ENCODE data around the gene CFAP100.

Gene CFAP100

DNA sequence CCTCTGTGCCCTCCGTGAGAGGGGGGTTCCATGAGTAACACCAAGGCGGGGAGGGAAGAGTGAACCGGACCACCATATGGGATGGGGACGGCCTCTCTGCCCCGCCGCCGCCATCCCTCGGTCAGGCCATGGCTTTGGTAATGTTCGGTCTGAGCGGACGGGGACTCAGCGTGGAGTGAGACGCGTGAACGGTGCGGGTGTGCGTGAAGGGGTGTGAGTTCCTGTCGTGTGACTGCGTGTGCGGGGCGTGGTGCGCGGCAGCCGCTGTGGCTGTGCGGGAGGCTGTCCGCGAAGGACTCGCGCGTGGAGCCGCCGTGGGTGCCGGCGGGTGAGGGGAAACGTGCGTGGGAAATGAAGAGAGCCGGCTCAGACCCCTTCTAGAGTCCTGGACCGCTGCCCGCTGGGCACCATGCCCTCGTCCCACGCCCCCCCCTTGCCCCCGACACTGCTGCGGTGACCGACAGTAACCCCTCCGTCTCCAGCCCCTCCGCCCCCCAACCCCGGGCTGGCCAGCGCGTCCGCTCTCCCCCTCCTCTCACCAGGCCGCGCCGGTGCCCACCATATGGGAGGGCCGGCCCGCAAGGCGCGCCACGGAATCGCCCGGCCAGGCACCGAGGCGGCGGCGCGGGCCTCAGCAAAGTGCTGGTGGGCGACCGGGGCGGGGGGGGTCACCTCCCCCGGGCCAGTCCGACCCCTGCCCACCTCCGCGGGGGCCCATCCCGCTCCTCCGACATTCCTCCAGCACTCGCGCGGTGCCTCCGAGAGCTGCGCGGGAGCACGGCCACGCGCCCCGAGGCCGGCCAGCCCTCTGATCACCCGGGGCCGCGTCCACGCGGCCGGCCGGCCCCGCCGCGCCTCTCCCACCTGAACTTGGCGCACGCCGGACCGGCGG lies 38.1 kb upstream of the CFAP100 start:
- no peak for DNase-seq (ENCODE audit: low read depth)

DNA sequence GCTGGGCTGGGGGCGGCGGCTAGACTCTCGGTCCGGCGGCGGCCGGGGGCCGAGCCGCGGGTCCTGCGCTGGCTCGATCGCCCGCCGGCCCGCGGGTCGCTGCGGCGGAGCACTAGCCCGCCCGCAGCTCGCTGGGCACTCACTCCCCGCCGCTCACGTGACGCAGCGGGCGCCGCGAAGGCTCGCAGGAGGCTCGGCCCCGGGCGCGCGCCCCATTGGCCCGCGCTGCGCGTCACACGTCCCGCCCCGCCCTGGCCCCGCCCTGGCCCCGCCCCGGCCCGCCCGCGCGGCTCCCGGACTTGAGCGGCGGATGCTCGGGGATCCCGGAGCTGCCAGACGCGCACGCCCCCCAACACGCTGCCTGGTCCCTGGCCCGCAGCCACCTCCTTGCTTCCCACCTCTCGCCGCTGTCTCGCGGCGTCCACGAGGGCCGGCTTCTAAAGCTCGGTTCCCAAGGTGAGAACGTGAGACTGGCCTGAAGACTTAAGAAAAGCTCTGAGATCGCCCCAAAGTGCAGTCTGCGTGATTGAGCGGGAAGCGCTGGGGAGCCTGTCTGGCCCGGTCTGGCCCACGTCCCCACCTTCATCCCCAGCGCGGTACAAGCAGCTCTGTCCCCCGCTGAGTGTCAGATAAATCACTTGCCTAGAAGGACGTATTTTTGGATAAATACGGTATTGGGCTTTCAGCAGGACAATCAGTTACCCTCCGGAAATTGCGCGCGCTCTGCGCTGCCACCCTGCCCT lies 37.2 kb upstream of the CFAP100 start, which contains the start of gene KLF15:
Gene KLF15, minus strand, starts transcription at position 114 of the 743 bp plus-strand sequence. CDS start 4,486 bp downstream, outside the sequence.
- DNase-seq (ENCODE audit: low read depth): peak; percentile 64

DNA sequence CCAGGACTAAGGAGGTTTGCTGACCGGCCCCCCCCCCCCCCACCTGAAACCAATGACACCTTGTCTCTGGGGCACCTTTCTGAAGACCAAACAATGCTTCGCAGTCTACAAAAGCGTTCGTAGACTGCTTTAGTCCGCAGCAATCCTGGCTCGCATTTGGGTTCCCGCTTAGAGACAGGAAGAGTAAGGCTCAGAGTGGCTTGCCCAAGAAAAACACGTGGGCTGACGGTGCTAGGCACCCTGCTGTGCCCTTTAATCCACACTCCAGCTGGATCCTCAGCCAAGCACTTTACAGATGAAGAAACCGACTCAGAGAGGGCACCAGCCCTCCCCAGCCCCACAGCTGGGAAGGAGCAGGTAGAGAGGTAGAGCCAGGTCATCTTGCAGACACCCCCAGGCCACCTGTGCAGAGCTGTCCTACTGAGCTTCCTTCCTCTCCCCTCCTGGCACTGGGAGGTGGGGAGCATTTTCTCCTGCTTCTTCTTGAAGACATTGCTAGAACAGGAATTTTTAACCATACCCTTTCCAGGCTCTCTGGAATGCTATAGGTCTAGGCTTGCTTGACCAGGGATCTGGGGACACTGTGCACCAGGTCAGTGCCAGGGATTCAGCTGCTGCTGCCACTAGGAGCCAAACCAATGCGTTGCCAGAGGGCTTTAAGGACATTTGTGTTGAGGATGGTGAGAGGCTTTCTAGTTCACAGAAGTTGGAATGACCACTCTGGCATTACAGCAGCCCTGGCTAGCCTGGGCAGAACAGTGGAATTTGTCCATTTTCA lies 36.5 kb upstream of the CFAP100 start:
- DNase-seq (ENCODE audit: low read depth): no peak

DNA sequence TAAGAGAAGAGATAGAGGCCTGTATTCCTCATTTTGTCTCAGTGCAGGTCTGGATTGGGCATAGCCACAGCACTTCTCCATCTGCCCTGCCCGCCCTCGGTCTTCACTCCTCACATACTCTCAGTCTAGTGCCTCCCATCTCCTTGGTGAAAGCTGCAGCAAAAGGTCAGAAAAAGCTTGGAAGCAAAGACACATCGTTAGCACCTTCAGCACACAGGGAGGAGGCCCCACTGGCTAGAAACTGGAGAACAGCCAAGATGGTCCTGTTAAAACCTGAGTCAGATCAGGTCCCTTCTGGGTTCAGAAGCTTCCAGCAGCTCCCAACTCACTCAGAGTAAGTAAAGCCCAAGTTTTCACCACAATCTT lies 35.9 kb upstream of the CFAP100 start:
- no peak for DNase-seq (ENCODE audit: low read depth)

DNA sequence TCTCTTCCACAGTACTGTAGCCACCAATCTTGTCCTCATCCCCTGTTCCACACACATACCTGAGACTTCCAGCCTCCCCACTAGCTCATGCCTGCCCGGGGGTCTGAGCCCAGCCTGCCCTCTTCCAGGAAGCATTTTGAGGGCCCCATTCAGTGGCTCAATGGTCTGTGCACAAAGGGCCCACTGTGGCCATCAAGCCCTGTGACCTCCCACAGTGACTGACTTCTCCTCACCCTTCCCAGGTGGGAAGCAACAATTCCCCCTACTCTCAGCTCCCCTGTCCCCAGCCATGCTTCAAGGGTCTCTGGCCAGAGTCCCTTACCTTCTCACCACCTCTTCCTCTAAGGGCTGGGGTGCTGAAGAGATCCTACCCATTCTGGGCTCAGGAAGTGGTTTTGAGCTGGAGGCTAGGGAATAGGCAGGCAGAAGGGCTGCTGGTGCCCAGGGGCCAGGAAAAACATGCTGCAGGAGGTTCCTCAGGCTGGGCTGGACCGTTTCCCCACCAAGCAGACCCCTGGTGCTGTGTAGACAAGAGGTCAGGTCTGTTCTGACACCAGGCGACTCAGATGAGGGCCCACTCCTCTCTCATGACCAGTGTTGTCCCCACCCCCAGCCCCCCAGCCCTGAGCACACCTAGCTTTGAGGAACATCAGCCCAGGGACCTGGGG lies 34.5 kb upstream of the CFAP100 start:
- DNase-seq (ENCODE audit: low read depth): no peak

DNA sequence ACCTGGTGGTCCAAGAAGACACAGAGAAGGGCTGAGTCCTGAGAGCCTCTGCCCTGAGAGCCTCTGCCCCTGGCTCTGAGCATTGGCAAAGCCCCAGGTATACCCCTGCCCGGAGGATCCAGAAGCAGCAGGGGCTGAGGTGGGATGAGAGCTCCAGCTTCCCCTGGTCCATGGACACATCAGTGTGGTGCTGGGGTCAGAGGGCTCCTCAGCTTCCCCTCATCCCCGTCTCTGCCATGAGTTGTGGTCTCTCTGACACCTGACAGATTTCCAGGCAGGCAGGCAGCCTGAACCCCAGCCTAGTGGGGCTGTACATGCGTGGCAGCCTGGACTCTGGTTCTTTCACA lies 34.0 kb upstream of the CFAP100 start:
- no peak for DNase-seq (ENCODE audit: low read depth)

DNA sequence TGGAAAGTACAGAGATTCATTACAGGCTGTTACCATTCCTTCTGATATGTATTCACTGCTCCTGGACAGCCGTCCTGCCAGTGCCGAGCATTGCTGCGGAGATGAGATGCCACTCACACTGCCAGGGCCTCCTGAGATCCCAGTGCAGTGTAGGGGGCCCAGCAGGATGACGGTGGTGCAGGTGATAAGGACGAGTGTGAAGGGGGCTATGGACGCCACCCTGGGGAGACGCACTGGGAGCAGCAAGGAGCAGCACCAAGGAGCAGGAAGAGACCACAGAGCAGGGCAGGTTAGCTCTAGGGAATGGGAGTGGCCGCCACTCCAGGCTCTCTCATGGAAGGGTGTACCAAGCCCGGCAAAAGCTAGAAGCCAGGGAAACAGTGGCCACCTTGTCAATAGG lies 33.5 kb upstream of the CFAP100 start:
- no peak for DNase-seq (ENCODE audit: low read depth)

DNA sequence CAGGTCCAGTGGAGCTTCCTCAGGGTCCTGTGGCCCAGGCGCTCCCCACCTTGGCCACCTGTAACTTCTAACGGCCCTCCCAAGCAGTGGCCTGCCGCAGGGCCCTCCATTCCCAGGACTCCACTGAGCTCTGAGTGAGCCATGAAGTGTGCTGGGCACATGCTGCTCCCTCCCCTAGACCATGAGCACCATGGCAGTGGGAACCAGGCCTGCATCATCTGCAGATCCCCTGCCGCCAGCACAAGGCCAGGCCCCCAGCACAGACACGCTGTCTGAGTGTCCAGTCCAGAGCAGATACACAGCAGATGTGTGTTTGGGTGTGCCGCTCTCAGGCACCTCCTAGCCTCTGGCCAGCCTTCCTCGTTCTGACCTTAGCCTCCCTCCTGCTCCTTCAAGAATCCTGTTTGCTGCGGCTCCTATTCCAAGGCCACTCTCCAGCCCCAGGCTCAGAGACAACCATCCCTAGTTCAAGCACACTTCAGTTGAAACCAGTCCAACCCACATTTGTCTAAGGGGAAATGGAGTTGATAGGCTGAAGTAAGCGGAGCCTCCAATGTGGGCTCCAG lies 30.5 kb upstream of the CFAP100 start:
- no peak for DNase-seq (ENCODE audit: low read depth)

DNA sequence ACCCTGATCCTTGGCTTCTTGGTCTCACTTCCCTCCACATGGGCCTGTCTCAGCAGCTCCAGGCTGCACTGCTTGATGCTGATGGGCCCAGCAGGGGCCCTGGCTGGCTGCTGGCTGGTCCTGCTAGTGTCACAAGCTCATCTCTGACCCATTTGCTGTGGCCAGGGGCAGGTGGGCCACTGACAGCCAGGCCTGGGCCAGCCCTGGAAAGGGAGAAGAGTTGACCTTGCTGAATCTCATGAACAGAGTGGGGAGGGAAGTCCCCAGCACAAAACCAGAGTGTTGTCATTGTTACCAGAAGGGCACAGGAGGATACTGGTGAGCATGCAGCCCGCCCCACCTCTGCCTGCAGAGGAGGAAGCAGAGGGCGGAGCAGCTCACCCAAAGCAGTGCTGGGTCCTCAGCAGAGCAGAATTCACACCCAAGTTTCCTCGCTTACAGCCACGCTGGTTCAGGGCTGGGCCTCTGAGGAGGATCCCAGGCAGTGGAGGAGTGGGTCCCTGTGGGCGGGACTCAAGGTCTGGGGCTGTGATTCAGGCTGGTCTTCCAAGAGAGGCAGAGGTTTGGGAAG lies 29.9 kb upstream of the CFAP100 start:
- no peak for DNase-seq (ENCODE audit: low read depth)

DNA sequence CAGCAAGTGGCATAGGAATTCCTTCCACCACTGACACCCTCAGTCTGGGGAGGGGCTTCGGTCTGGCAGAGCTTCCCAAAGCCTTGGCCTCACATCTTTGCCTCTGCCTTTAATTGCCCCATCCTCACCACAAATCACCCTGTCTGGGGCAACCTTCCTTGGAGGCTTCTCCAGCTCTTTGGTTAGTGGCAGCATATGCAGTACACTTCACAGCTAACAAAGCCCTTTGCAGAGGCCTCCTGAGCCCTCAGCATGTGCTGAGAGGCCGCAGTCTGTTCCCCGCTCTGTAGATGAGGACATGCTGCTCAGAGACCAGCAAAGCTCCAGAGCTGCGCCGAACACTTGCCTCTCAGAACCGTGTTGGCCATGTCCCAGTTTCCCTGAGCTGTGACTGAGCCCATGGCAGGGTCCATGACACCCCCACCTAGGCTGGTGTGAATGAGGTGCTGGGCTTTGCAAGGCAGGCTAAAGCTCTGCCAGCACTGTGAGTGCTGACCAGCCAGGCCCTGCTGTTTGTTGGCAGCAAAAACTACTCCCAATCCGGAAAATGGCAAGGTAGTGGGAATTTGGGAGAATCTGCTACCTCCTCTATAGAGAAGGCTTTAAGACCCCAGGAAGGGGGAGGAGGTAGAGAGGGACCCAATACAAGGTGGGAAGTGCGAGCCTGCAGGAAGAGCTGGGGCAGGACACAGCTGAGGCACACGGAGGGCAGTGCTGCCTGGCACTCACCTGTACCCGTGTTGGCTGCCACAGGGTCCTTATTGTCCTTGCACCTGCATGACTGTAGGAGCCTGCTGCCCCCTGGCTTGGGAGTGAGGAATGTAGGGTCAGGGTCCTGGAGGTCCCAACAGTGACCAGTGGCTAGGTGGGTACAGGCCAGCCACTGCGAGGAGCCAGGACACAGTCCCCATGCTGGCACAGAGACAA lies 29.1 kb upstream of the CFAP100 start:
- DNase-seq (ENCODE audit: low read depth): no peak

DNA sequence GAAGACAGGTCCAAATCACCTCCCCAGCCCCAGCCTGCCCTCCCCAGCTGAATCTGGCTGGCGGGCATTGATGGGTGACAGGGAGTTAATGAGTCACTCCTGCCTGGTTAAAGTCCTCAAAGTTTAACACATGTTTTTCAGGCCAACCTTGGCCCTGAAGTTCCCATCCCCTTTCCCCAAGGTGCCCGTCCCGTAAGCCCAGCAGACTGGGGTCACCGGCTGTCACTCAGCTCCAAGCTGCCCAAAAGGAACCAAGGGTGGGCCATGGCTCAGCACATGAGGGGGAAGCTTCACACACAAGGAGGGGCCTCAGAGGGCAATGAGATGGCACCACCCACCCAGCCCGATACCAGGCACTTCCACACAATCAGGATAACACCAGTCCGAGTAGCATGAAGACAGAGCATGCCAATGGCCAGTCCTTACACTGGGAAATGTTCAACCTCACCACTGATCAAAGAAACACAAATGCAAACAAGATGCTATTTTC lies 27.3 kb upstream of the CFAP100 start:
- DNase-seq (ENCODE audit: low read depth): no peak

DNA sequence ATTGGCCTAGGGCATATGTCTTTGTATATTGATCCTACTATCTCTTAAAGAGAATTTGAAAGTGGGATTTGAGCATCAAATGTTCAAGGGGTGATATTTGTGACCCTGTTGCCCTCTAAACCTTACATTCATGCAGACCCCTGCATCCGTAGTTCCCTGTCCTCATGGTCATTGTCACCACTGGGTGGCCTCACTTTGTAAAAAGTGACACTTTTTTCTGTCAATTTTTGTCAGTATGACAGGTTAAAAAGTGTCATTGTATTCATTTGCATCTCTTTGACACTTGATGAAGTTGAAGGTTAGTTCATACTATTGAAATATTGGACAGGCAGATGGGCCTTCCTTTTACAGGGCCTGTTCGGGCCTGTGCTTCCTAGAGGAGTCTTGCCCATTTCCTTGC lies 25.2 kb upstream of the CFAP100 start:
- no peak for DNase-seq (ENCODE audit: low read depth)

DNA sequence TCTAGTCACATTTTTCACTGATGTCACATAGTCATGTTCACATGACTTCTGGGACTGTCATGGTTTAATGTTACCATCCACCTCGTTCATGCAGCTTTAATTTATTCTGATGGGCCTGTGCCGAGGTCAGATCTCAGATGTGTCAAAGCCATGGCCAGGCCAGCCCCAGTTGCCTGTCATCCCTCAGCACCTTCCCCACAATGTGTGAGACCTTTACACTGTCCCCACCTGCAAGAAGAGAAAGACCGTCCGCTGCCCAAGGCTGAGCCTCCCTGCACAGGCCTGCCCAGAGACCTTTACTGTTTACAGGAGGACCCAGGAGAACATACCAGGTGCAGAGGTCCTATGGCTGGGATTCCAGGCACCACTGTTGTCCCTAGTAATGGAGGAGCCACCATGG lies 24.7 kb upstream of the CFAP100 start:
- no peak for DNase-seq (ENCODE audit: low read depth)

DNA sequence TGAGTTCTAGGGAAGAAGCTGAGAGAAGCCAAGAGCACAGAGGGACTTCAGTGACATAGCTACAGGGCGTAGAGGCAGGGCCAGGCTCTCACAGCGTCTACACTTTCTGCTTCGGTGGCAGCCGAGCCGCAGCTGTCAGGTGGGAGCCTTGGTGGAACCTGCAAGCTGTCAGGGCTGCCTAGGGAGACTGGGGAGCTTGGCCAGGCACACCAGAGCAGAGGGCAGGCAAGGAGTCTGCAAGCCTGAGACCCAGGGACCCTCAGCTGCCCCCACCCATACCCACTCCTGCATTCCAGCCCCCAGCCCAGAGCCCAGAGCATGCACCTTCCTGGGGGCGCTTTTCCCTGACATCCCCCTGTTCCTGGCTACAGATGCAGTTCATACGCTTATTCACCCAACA lies 24.1 kb upstream of the CFAP100 start:
- no peak for DNase-seq (ENCODE audit: low read depth)

DNA sequence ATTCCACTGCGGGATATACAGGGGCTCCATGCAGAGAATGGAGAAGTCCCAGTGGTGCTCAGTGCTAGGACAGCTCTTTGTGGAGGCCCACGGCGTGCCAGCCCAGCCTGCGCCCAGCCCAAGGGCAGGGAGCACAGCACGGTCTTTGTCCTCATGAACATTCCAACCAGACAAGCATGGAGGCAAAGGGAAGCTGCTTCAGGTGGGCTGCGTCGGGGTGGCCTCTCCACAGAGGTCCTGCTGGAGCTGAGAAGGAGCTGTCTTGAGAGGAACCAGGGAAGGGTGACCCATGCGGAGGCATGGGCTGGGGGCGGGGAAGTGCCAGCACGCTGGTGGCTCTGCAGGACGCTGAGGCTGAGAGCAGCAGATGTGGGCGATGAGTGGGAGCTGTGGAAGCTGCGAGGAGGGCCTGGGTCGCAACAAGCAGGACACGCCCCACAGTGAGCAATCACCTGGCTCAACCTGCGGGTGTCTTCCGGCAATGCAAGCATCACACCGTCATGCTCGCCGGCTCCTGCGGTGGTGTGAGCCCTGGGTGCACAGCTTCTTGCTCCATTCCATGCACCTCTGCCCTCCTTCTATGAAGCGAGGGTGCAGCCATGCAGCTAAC lies 23.5 kb upstream of the CFAP100 start:
- DNase-seq (ENCODE audit: low read depth): no peak

DNA sequence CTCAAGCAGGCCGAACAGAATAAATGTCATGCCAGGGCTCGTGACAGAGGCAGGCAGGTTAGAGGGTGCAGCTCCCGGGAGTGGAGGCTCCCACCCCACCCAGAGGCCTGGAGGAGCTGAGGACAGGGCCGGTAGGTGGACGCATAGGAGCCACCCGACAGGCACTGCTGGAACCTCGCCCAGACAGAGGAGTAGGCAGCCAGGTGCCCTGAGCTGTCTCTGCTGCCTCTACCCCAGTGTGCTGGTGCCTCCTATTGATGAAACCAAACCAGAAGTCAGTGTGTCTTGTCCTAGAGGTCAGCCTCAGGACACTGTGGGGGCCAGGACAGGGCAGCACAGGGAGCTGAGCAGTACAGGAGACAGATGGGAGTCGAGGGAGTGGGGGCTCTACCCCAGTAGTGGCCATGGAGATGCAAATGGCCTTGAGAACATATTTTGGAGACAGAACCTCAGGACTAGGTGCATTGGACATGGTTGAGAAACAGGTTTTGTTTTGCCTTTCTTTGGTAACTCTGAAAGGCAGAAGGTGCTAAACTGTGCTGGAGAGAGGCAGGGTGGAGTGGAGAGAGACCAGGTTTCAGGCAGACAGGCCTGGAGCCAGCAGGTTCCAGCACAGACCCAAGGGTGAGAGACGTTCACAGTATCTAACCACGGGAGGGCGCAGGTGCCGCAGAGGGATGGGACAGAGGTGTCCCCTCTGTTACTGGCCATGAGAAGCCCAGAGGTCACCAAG lies 22.1 kb upstream of the CFAP100 start:
- DNase-seq (ENCODE audit: low read depth): no peak

DNA sequence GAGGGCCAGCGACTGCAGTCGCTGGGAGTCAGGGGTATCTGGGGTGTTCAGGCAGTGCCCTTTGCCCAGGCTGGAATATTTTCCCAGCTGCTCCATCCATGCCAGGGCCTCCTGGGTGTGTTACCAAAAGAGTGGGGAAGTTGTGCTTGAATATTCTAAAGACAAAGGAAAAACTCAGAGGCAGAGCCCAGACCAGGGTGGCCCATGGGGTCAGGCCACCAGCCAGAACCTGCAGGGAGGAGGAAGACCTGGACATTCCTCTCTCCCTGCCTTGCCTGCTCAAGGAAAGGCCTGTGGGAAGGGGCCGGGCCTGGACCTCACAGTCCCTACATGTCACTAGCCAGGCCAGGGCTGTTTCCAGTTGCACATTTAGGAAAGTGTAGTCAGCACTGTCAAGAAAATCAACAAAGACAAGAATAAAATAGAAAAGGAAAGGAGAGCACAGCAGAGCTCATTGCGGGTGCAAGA lies 21.5 kb upstream of the CFAP100 start:
- DNase-seq (ENCODE audit: low read depth): no peak

DNA sequence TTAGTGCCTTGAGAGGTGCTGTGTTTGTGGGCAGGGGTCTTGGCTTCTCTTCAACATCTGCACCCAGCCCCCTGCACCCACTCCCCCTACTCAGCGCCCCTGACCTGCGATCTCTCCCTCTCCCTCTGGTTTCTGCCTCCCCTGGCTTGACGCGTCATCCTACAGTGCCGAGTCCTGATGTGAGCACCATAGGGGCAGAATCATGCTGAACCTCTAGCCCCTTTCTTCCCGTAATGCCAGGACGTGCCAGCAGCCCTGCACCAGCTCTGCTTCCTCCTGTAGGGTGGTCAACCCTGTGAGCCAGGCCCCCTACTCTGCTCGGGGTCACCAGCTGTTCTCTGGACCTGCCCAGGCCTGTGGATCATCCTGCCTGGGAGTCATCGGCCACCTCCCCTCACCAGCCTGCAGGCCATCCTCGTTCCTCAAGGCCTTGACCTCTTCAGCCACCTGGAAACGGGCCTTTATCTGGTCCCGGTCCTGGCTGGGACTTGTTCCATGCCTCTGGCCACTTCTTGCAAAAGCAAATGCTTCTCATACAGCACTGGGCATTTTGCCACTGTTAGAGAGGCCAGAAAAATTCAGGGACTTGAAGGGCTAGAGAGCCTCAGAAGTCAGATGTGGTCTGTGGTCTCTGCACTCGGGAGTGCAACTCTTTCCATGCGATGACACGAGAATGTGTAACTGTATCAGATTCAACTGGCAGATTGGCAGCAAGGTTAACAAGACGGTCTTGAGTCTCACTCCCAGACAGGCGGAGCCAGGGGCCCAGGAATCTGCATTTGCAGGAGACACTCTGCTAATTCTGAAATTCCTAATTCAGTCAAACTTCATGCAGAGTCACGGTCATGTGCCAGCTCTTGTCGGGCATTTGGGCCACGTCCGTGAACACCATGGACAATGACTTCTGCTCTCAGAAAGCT lies 20.8 kb upstream of the CFAP100 start:
- no peak for DNase-seq (ENCODE audit: low read depth)
